Dendritic cell treated with granulocyte-macrophage colony-stimulating factor and Interleukin-4, amounts not matched to agents 40 ng/mL and 50 ng/mL, for 4 days (primary cell): ENCODE data around the gene GNPTG.
"Not testable (repeated sequence)": the region's sequence is repeated elsewhere in the genome, so short reads cannot be mapped to it uniquely, and the experiment has no call there.

Experiments used
- H3K27ac Mint-ChIP-seq: one replicate; pipeline ENCODE4 v1.8.0; 2022; ENCODE audit warnings: mild to moderate bottlenecking, mixed read lengths
- H3K27me3 Mint-ChIP-seq: one replicate; pipeline ENCODE4 v1.8.0; 2022; ENCODE audit warnings: mild to moderate bottlenecking, mixed read lengths
- H3K36me3 Mint-ChIP-seq: one replicate; pipeline ENCODE4 v1.8.0; 2022; ENCODE audit warnings: low read depth, mixed read lengths
- H3K4me1 Mint-ChIP-seq: one replicate; pipeline ENCODE4 v1.8.0; 2022; ENCODE audit warnings: low read depth, mixed read lengths
- H3K4me3 Mint-ChIP-seq: one replicate; pipeline ENCODE4 v1.8.0; 2022; ENCODE audit warnings: mild to moderate bottlenecking, moderate library complexity, mixed read lengths
- H3K9me3 Mint-ChIP-seq: one replicate; pipeline ENCODE4 v1.8.0; 2022; ENCODE audit warnings: mixed read lengths
- intact Hi-C: fragments of 100-400 bp; cut with micrococcal nuclease; formaldehyde crosslinking; loops from one replicate; pipeline ENCODE4 v1.15.0; 2022

Gene GNPTG

GRCh38 chr16:1325261-1325660 is 26.5 kb upstream of the GNPTG start:
- H3K27me3 Mint-ChIP-seq: peaks cover 3% of the 10 kb centered on the region
- no peaks in the 10 kb centered on the region for H3K4me1 Mint-ChIP-seq
- no peak overlapping the region for H3K27ac Mint-ChIP-seq
- no peaks in the 10 kb centered on the region for H3K9me3 Mint-ChIP-seq
- H3K4me3 Mint-ChIP-seq: no peak overlapping the region
- intact Hi-C loops: no loop called here
- H3K36me3 Mint-ChIP-seq: peaks cover 56% of the 10 kb centered on the region

GRCh38 chr16:1325673-1326371 is 25.9 kb upstream of the GNPTG start:
- peaks cover 8% of the 10 kb centered on the region for H3K27me3 Mint-ChIP-seq
- H3K4me3 Mint-ChIP-seq: no peak overlapping the region
- intact Hi-C loops: no loop called here
- H3K4me1 Mint-ChIP-seq: no peaks in the 10 kb centered on the region
- H3K9me3 Mint-ChIP-seq: no peaks in the 10 kb centered on the region
- H3K27ac Mint-ChIP-seq: no peak overlapping the region
- peaks cover 50% of the 10 kb centered on the region for H3K36me3 Mint-ChIP-seq

GRCh38 chr16:1326391-1326790 is 25.3 kb upstream of the GNPTG start:
- no peak overlapping the region for H3K4me3 Mint-ChIP-seq
- H3K27ac Mint-ChIP-seq: no peak overlapping the region
- no peaks in the 10 kb centered on the region for H3K9me3 Mint-ChIP-seq
- peaks cover 13% of the 10 kb centered on the region for H3K27me3 Mint-ChIP-seq
- H3K36me3 Mint-ChIP-seq: peaks cover 44% of the 10 kb centered on the region
- intact Hi-C loops: no loop called here
- H3K4me1 Mint-ChIP-seq: peaks cover 3% of the 10 kb centered on the region

GRCh38 chr16:1326946-1327618 is 24.6 kb upstream of the GNPTG start:
- Mint-ChIP-seq H3K4me1 (peaks cover 10% of the 10 kb centered on the region), H3K36me3 (peaks cover 38% of the 10 kb centered on the region), H3K27me3 (peaks cover 20% of the 10 kb centered on the region), H3K4me3 (no peak overlapping the region), H3K27ac (no peak overlapping the region), H3K9me3 (no peaks in the 10 kb centered on the region)
- intact Hi-C loops: no loop called here

GRCh38 chr16:1327619-1327947 is 24.1 kb upstream of the GNPTG start:
- Mint-ChIP-seq H3K27me3 (peaks cover 25% of the 10 kb centered on the region), H3K4me1 (peaks cover 15% of the 10 kb centered on the region), H3K36me3 (peaks cover 33% of the 10 kb centered on the region), H3K9me3 (no peaks in the 10 kb centered on the region), H3K4me3 (no peak overlapping the region), H3K27ac (no peak overlapping the region)
- intact Hi-C loops: no loop called here

GRCh38 chr16:1328136-1328535 is 23.6 kb upstream of the GNPTG start:
- H3K9me3 Mint-ChIP-seq, intact Hi-C loops, H3K27ac Mint-ChIP-seq, H3K4me3 Mint-ChIP-seq: not testable (repeated sequence)
- Mint-ChIP-seq H3K27me3 (peaks cover 30% of the 10 kb centered on the region), H3K4me1 (peaks cover 17% of the 10 kb centered on the region), H3K36me3 (peaks cover 27% of the 10 kb centered on the region)

GRCh38 chr16:1328961-1329360 is 22.8 kb upstream of the GNPTG start:
- H3K27ac Mint-ChIP-seq, H3K9me3 Mint-ChIP-seq, intact Hi-C loops, H3K4me3 Mint-ChIP-seq: not testable (repeated sequence)
- Mint-ChIP-seq H3K36me3 (peaks cover 19% of the 10 kb centered on the region), H3K27me3 (peaks cover 32% of the 10 kb centered on the region), H3K4me1 (peaks cover 17% of the 10 kb centered on the region)

GRCh38 chr16:1330260-1330914 is 21.3 kb upstream of the GNPTG start:
- Mint-ChIP-seq H3K36me3 (peaks cover 4% of the 10 kb centered on the region), H3K9me3 (no peaks in the 10 kb centered on the region), H3K27me3 (peaks cover 46% of the 10 kb centered on the region), H3K27ac (no peak overlapping the region), H3K4me3 (no peak overlapping the region), H3K4me1 (peaks cover 22% of the 10 kb centered on the region)
- intact Hi-C loops: no loop called here

GRCh38 chr16:1330931-1331711 is 20.6 kb upstream of the GNPTG start:
- H3K27ac Mint-ChIP-seq: no peak overlapping the region
- H3K36me3 Mint-ChIP-seq: no peaks in the 10 kb centered on the region
- peak overlapping the region; percentile 26 for H3K4me3 Mint-ChIP-seq
- intact Hi-C loops: no loop called here
- peaks cover 54% of the 10 kb centered on the region for H3K27me3 Mint-ChIP-seq
- no peaks in the 10 kb centered on the region for H3K9me3 Mint-ChIP-seq
- peaks cover 22% of the 10 kb centered on the region for H3K4me1 Mint-ChIP-seq

- intact Hi-C loops: no loop called here
- H3K4me1 Mint-ChIP-seq: peaks cover 22% of the 10 kb centered on the region
- H3K4me3 Mint-ChIP-seq: peak overlapping the region; percentile 52
- H3K27me3 Mint-ChIP-seq: peaks cover 62% of the 10 kb centered on the region
- H3K36me3 Mint-ChIP-seq: no peaks in the 10 kb centered on the region
- H3K9me3 Mint-ChIP-seq: no peaks in the 10 kb centered on the region
- no peak overlapping the region for H3K27ac Mint-ChIP-seq
These were observed 19.8 kb upstream of the GNPTG start for GRCh38 chr16:1331712-1332617.

- H3K36me3 Mint-ChIP-seq: no peaks in the 10 kb centered on the region
- peak overlapping the region; percentile 52 for H3K4me3 Mint-ChIP-seq
- peaks cover 22% of the 10 kb centered on the region for H3K4me1 Mint-ChIP-seq
- intact Hi-C loops: no loop called here
- no peaks in the 10 kb centered on the region for H3K9me3 Mint-ChIP-seq
- H3K27me3 Mint-ChIP-seq: peaks cover 69% of the 10 kb centered on the region
- no peak overlapping the region for H3K27ac Mint-ChIP-seq
These were observed 19.0 kb upstream of the GNPTG start for GRCh38 chr16:1332618-1333148.

GRCh38 chr16:1333149-1333812 is 18.4 kb upstream of the GNPTG start, which contains the start of gene BAIAP3:
Gene BAIAP3, plus strand, starts transcription at chr16:1333645. Its CDS starts 4,905 bp downstream, at chr16:1338550.
- peaks cover 70% of the 10 kb centered on the region for H3K27me3 Mint-ChIP-seq
- no peak within 1 kb of the TSS for H3K27ac Mint-ChIP-seq
- H3K9me3 Mint-ChIP-seq: no peaks in the 10 kb centered on the region
- no peaks in the 10 kb centered on the region for H3K36me3 Mint-ChIP-seq
- intact Hi-C loops: no loop called here
- peak within 1 kb of the TSS; percentile 52 for H3K4me3 Mint-ChIP-seq
- H3K4me1 Mint-ChIP-seq: peaks cover 22% of the 10 kb centered on the region
